Gastrocnemius medialis (tissue), 4 donors: Measurements from ENCODE around the gene LDLRAD4.

ENCODE experiments used
- POLR2A ChIP-seq, 2 donors: fragments of 450-650 bp; IDR thresholded peaks; one replicate each; pipeline ENCODE4 v1.6.1; 2017; ENCODE audit warnings: antibody characterized with exemption in 2 of 2, mild to moderate bottlenecking in 2 of 2, moderate library complexity in 2 of 2
- TF ChIP-seq, protein P1 (sequence below), 5 experiments: fragments of 450-650 bp in 3 of 5; fragments of 200-600 bp in 2 of 5; sonication (generic) in 2 of 5; IDR thresholded peaks in 4 of 5; conservative IDR thresholded peaks in 1 of 5; 1 replicate in 4 of 5; 2 replicates in 1 of 5; pipeline ENCODE4 v1.5.1; 2016 to 2019; ENCODE audit warnings: antibody characterized with exemption in 5 of 5, mild to moderate bottlenecking in 3 of 5, moderate library complexity in 3 of 5

DNA sequence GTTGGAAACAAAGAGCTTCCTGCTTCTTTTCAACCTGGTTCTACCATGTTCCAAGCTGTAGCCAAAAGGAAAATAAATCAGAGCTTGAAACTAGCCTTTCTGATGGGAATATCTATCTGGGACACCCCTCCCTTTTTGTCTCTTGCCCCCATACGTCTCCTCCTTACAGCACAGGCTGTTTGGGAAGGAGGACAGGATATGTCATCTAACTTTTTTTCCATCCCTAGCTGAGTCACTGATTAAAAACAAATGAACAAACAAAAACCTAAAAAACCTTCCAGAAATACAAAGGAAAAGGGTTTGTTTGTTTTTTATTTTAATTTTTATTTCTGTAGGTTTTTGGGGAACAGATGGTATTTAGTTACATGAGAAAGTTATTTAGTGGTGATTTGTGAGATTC, 356.2 kb downstream of the LDLRAD4 start:
- TF ChIP-seq, protein P1, sequence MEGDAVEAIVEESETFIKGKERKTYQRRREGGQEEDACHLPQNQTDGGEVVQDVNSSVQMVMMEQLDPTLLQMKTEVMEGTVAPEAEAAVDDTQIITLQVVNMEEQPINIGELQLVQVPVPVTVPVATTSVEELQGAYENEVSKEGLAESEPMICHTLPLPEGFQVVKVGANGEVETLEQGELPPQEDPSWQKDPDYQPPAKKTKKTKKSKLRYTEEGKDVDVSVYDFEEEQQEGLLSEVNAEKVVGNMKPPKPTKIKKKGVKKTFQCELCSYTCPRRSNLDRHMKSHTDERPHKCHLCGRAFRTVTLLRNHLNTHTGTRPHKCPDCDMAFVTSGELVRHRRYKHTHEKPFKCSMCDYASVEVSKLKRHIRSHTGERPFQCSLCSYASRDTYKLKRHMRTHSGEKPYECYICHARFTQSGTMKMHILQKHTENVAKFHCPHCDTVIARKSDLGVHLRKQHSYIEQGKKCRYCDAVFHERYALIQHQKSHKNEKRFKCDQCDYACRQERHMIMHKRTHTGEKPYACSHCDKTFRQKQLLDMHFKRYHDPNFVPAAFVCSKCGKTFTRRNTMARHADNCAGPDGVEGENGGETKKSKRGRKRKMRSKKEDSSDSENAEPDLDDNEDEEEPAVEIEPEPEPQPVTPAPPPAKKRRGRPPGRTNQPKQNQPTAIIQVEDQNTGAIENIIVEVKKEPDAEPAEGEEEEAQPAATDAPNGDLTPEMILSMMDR (IDR thresholded peaks at IDR 0.05 in 4 of 5, conservative IDR thresholded peaks at IDR 0.05 in 1 of 5): no peak
- no peak for TF ChIP-seq POLR2A (IDR thresholded peaks at IDR 0.05)
